Measurements from ENCODE around the gene GTF3C4.

GTF3C4 gene

GRCh38 chr9:132630116-132630515 is 40.1 kb upstream of the GTF3C4 start:
- TF ChIP-seq, protein P1, sequence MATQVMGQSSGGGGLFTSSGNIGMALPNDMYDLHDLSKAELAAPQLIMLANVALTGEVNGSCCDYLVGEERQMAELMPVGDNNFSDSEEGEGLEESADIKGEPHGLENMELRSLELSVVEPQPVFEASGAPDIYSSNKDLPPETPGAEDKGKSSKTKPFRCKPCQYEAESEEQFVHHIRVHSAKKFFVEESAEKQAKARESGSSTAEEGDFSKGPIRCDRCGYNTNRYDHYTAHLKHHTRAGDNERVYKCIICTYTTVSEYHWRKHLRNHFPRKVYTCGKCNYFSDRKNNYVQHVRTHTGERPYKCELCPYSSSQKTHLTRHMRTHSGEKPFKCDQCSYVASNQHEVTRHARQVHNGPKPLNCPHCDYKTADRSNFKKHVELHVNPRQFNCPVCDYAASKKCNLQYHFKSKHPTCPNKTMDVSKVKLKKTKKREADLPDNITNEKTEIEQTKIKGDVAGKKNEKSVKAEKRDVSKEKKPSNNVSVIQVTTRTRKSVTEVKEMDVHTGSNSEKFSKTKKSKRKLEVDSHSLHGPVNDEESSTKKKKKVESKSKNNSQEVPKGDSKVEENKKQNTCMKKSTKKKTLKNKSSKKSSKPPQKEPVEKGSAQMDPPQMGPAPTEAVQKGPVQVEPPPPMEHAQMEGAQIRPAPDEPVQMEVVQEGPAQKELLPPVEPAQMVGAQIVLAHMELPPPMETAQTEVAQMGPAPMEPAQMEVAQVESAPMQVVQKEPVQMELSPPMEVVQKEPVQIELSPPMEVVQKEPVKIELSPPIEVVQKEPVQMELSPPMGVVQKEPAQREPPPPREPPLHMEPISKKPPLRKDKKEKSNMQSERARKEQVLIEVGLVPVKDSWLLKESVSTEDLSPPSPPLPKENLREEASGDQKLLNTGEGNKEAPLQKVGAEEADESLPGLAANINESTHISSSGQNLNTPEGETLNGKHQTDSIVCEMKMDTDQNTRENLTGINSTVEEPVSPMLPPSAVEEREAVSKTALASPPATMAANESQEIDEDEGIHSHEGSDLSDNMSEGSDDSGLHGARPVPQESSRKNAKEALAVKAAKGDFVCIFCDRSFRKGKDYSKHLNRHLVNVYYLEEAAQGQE (IDR thresholded peaks at IDR 0.05; ENCODE audit: low read depth), result no peak
- TF ChIP-seq FOXM1 (IDR thresholded peaks at IDR 0.05; ENCODE audit: borderline replicate concordance, low read depth), result no peak
- no peak for TF ChIP-seq TEAD4 (IDR thresholded peaks at IDR 0.05)
- TF ChIP-seq RAD21 (IDR thresholded peaks at IDR 0.05; ENCODE audit: low read depth), result no peak
- no peak for TF ChIP-seq ZBTB7A (IDR thresholded peaks at IDR 0.05; ENCODE audit: low read depth)
- no peak for TF ChIP-seq EP300 (IDR thresholded peaks at IDR 0.05; ENCODE audit: borderline replicate concordance)
- no peak for TF ChIP-seq TCF12 (IDR thresholded peaks at IDR 0.05; ENCODE audit: low read depth)
- TF ChIP-seq NFIC (IDR thresholded peaks at IDR 0.05), result no peak
- no peak for TF ChIP-seq CREB1 (IDR thresholded peaks at IDR 0.05; ENCODE audit: low read depth)
- TF ChIP-seq EGR1 (IDR thresholded peaks at IDR 0.05), result no peak
- no peak for TF ChIP-seq YY1 (IDR thresholded peaks at IDR 0.05; ENCODE audit: low read depth)
- TF ChIP-seq CEBPB (IDR thresholded peaks at IDR 0.05), result no peak
- TF ChIP-seq TAF1 (IDR thresholded peaks at IDR 0.05; ENCODE audit: low read depth), result no peak
- no peak for TF ChIP-seq USF1 (IDR thresholded peaks at IDR 0.05)
- no peak for TF ChIP-seq MAX (IDR thresholded peaks at IDR 0.05)

- TF ChIP-seq NFIC (IDR thresholded peaks at IDR 0.05) (no peak), TEAD4 (IDR thresholded peaks at IDR 0.05) (no peak), USF1 (IDR thresholded peaks at IDR 0.05) (no peak), TCF12 (IDR thresholded peaks at IDR 0.05; ENCODE audit: low read depth) (no peak), YY1 (IDR thresholded peaks at IDR 0.05; ENCODE audit: low read depth) (no peak), FOXM1 (IDR thresholded peaks at IDR 0.05; ENCODE audit: borderline replicate concordance, low read depth) (no peak), EP300 (IDR thresholded peaks at IDR 0.05; ENCODE audit: borderline replicate concordance) (no peak), TAF1 (IDR thresholded peaks at IDR 0.05; ENCODE audit: low read depth) (no peak)
- TF ChIP-seq, protein P1 (IDR thresholded peaks at IDR 0.05; ENCODE audit: low read depth), result no peak
Observed at GRCh38 chr9:132630811-132631210, 39.5 kb upstream of the GTF3C4 start.

DNA sequence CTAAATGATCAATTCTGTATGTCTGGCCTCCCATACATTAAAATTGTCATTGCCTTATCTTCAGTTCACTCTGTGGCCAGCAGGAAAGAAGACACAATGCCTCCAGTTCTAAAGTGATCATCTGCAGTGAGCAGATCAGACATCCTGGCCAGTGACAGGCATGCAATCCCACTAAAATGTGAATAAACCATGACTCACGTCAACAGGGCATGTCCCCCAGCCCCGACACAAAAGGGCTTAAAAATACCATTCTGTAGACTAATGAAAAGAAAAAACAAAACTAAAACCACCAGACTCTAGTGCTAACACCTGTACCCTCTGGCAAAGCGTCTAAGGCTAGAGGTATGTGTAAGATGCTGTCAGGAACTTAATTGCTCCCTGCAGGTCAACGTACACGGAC is 39.0 kb upstream of the GTF3C4 start:
- TF ChIP-seq YY1 (IDR thresholded peaks at IDR 0.05; ENCODE audit: low read depth), result no peak
- TF ChIP-seq CEBPB (IDR thresholded peaks at IDR 0.05), result no peak
- TF ChIP-seq TCF12 (IDR thresholded peaks at IDR 0.05; ENCODE audit: low read depth), result no peak
- TF ChIP-seq CREB1 (IDR thresholded peaks at IDR 0.05; ENCODE audit: low read depth), result no peak
- no peak for TF ChIP-seq ZBTB7A (IDR thresholded peaks at IDR 0.05; ENCODE audit: low read depth)
- no peak for TF ChIP-seq USF1 (IDR thresholded peaks at IDR 0.05)
- TF ChIP-seq NFIC (IDR thresholded peaks at IDR 0.05), result no peak
- TF ChIP-seq, protein P1 (IDR thresholded peaks at IDR 0.05; ENCODE audit: low read depth), result no peak
- no peak for TF ChIP-seq RAD21 (IDR thresholded peaks at IDR 0.05; ENCODE audit: low read depth)
- no peak for TF ChIP-seq MAX (IDR thresholded peaks at IDR 0.05)
- TF ChIP-seq FOXM1 (IDR thresholded peaks at IDR 0.05; ENCODE audit: borderline replicate concordance, low read depth), result no peak
- TF ChIP-seq EGR1 (IDR thresholded peaks at IDR 0.05), result no peak
- no peak for TF ChIP-seq TAF1 (IDR thresholded peaks at IDR 0.05; ENCODE audit: low read depth)
- TF ChIP-seq EP300 (IDR thresholded peaks at IDR 0.05; ENCODE audit: borderline replicate concordance), result no peak
- no peak for TF ChIP-seq TEAD4 (IDR thresholded peaks at IDR 0.05)

- no peak for TF ChIP-seq NFIC (IDR thresholded peaks at IDR 0.05)
- no peak for TF ChIP-seq EGR1 (IDR thresholded peaks at IDR 0.05)
- TF ChIP-seq TEAD4 (IDR thresholded peaks at IDR 0.05), result no peak
- no peak for TF ChIP-seq CREB1 (IDR thresholded peaks at IDR 0.05; ENCODE audit: low read depth)
- no peak for TF ChIP-seq USF1 (IDR thresholded peaks at IDR 0.05)
- no peak for TF ChIP-seq EP300 (IDR thresholded peaks at IDR 0.05; ENCODE audit: borderline replicate concordance)
- no peak for TF ChIP-seq MAX (IDR thresholded peaks at IDR 0.05)
- TF ChIP-seq, protein P1 (IDR thresholded peaks at IDR 0.05; ENCODE audit: low read depth), result no peak
- TF ChIP-seq TCF12 (IDR thresholded peaks at IDR 0.05; ENCODE audit: low read depth), result no peak
Observed at GRCh38 chr9:132631685-132632084, 38.6 kb upstream of the GTF3C4 start.

All from Ishikawa (cell line).